GM21786 (cell line): ENCODE measurements around the gene ARNT2.
"Not testable (repeated sequence)": the region's sequence is repeated elsewhere in the genome, so short reads cannot be mapped to it uniquely, and the experiment has no call there.

ENCODE experiments used
- ATAC-seq: cut with Tn5 transposase; IDR thresholded peaks from one replicate; pipeline ENCODE4 v1.9.1; 2021; ENCODE audit not compliant: unreplicated experiment

Gene ARNT2

DNA sequence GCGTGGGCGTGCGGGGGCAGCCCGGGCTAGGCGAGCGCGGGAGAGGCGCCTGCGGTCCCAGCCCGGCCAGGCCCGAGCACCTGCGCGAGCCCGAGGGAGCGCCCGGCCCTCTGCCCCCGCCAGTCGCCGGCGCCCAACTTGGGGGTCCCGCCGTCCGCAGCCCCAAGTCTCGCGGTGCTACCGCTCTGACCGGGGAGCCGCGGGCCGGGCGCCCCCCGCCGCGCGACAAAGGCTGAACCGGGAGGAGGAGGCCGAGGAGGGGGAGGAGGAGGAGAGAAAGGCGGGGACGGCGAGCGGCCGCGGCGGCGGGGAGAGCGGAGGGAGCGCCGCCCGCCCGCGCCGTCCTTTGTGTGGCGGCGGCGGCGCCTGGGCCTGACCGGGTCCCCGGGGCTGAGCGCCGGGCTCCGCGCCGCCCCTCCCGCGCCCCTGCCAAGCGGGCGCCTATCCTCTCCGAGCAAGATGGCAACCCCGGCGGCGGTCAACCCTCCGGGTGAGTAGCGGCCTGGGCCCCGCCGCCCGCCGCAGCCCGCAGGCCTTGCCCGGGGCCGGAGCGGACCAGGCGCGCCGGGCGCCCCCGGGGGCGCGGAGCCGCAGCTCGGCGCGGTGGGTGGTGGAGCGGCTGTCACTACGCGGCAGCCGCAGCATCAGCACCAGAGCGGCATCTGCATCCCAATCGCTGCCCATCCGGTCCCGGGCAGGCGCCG is at the start of gene ARNT2:
TSS of gene ARNT2 (plus strand) at position 326 of the 704 bp plus-strand sequence. CDS start at position 460, 134 bp downstream.
- no peak for ATAC-seq

DNA sequence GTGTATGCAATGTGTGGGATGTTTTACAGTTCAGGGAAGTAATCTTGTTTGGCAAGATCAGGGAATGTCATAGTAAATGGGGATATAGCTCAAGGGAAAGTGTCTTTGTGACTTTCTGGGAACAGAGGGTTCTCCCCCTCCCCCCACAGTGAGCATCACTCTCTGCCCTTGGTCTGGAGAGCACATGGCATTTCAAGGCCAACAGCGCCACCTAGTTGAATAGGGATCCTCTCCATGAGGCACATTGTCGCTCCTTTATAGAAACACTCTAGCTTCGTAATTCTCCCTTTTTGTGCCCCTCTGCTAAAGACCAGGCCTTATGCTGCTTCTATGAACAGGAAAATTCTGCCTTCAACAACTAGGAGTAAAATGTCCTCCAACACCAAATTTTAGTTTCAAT is 37.1 kb upstream of the ARNT2 start:
- no peak for ATAC-seq

DNA sequence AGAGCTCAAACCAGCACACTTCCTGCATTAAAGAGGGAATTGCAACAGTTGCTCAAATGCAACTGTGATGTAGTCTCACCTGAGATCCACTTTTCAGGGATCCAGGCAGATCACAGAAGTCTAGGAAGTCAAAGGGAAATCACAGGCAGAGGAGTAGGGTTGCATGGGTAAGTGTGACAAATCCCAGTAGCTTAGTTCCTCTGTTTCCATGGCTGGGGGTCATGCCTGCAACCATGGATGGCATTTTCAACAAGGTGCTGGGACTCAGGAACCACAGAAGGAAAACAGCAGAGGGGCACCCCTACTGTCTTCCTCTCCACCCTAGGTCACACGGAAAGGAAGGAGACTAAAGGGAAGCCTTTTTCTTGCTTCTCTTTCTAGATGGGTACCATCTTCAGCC is 36.5 kb upstream of the ARNT2 start:
- ATAC-seq = no peak

DNA sequence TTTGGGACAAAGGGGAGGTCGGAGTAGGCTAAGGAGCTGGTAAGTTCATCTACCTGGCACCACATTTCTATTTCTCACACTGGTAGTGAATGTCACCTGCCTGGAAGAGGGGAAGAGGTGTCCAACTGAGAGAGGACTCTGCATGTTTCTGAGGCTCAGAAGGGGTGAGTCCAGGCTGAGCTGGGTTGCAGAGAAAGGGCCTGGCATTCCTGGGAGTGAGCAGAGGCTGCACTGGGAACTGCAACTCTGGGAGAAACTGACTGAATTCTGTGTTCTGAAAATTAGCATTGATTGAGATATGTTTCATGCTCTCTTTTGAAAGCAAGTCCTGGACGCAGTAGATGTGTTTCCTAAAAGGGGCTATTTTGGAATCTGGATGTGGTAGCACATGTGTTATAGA is 32.3 kb upstream of the ARNT2 start:
- ATAC-seq = no peak

DNA sequence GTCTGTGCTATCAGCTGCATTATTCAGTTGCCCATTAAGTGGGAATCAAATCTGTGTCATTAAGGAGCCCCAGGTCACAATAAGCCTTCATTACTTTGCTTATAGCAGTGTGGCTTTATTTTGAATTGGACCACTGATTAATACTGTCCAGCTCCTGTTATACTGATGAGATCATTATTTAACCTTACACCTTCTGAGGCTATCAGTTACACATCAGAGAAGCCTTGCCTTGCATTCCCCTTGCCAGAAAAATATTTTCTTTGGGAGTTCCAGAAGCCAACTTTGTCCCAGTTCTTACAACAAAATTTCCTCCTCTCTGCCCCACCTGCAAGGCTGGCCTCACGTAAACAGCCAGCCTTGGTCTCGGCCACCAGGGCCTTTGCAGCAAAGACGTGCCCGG is 29.7 kb upstream of the ARNT2 start:
- no peak for ATAC-seq

DNA sequence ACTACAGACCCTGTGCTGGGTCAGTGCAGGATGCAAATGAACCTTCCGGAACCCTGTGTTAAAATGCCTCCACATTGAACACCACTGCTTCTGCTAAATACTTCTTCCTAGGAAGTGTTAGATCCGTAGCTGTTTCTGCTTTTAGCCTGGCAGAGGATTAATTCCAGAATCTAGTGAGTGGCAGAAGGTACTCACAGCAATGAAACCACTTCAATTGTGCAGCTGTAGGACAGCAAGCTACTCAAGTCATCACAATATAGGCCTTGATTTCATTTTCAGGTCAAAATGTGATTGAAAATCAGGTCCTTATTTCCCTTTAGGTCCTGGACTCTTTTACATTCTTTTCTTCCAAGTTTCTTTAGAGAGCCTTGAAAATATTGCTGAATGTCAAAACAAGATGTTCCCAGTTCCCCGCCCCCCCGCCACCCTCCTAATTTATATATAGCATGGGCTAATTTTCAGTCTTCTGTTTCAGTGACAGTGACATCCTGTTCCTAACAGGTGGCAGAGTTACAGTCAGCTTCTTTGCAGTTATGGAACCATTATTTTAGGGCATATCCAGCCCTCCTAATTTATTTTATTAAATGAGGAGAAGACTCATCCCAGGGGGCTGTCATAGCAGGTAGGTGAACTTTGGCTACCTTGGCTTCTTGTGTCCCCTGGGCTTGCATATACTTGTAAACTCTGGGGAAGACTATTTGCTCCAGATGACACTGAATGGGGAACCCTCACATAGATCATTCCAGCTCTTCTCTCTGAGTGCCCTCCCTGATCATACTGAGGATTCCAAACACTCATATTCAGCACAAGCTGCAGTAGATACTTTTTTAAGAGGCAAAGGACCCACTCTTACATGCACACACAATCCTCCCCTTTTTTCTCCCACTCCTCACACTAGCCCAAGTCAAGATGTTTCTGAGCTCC is 28.0 kb upstream of the ARNT2 start:
- no peak for ATAC-seq

DNA sequence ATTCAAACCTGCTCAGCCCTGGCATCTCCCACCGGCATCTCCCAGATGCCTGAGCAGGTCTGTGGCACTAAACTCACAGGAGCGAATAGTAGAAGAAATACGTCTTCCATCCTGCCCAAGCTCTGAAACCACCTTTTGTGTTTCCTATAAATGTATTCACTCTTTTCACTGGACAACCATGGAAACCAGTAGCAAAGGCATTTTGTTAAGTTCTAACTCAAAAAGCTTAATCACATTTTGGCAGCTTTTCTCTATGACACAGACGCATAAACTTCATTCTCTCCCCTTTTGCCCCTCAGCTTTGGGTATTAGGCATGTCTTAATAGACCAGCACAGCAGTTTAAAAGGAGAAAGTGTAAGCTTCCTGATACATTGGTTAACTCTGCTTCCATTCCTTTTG is 24.5 kb upstream of the ARNT2 start:
- ATAC-seq = no peak

DNA sequence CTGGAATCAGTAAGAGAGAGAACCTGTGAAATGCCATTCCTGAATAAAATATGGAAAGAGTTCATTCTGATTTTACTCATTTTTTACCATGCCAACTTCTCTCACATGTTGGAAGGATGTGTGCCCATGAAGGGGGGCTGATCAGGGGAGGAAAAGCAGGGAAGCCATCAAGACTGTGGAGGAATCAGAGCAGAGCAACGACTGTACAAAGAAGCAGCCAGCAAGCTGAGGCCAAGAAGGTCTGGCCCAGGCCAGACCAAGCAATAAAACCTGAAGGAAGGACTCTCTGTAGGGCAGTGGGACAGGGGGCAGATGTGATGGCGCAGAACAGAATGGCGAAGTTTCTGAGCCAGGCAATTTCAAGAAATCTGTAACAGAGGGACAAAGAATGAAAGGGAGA is 24.0 kb upstream of the ARNT2 start:
- no peak for ATAC-seq

DNA sequence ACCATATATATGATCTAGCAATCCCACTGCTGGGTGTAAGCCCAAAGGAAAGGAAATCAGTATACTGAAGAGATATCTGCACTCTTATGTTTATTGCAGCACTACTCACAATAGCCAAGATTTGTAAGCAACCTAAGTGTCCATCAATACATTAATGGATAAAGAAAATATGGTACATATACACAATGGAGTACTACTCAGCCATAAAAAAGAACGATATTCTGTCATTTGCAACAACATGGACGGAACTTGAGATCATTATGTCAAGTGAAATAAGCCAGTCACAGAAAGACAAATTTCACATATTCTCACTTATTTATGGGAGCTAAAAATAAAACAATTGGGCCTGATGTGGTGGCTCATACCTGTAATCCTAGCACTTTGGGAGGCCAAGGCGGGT is 21.9 kb upstream of the ARNT2 start:
- ATAC-seq = no peak

DNA sequence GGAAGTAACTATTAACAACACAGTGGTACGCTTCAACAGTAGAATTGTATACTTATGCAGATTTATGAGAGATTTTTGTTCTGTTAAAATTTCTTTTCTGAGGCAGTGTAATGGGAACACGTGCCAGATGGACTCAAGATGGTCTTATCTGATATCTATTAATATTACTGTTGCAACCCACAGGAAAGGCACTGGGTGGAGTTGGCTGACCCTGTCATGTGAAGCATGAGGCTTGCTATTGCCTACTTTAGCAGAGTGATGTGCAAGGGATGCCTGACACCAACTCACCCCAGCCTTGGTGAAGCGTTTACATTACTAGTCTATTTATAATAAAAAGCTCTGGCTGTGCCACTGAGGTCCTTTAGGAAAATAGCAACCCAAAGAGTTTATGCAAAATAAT is 19.8 kb upstream of the ARNT2 start:
- no peak for ATAC-seq

DNA sequence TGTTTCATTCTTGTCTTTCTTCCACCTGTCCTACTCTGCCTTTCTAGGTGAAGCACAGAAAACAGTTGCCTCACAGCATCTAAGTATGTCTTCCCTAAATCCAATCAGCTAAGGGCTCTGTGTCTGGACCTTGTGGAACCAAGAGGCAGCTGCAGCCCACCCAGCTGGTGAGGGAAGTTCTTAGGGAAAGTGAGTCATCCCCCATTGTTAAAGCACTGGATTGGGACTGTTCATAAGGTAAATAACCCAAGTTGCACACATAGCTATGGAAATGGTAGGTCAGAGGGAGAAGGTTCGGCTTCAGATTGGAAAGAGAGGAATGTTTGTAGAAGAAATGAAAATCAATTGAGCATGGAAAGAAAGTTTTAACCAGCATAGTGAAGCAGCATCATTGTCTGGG is 18.0 kb upstream of the ARNT2 start:
- ATAC-seq = no peak

DNA sequence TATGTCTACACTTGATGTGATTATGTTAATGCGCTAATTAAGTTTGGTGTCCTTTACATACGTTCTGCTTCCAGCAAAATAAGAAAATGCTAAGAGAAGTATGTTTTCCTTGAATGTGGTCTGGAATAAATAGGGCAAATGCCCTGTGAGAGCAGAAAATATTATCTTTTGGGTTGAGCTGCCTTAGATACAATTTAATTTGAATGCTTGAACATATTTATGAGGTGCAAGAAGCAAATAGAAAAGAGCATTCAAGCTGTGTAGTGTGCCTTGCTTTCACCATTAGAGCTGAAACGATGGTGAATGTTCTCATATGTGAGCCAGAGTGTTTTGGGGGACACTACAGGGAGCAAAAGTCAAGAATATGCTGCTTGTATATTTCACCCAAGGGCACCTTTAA is 15.9 kb upstream of the ARNT2 start:
- ATAC-seq = no peak

DNA sequence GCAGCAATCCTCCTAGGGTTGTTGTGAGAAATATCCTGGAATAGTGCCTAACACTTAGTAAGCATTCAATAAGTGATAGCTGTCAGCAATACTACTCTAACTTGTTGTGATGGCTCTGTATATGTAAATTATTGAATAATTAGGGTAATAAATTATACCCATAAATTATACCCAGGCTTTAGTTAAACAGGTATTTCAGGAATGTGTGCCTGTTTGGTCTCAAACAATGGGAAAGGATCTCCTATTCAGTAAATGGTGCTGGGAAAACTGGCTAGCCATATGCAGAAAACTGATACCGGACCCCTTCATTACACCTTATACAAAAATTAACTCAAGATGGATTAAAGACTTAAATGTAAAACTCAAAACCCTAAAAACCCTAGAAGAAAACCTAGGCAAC is 14.8 kb upstream of the ARNT2 start:
- ATAC-seq = no peak

DNA sequence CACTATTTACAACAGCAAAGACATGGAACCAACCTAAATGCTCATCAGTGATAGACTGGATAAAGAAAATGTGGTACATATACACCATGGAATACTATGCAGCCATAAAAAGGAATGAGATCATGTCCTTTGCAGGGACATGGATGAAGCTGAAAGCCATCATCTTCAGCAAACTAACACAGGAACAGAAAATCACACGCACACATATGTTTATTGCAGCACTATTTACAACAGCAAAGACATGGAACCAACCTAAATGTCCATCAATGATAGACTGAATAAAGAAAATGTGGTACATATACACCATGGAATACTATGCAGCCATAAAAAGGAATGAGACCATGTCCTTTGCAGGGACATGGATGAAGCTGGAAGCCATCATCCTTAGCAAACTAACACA is 13.2 kb upstream of the ARNT2 start:
- not testable (repeated sequence) for ATAC-seq

DNA sequence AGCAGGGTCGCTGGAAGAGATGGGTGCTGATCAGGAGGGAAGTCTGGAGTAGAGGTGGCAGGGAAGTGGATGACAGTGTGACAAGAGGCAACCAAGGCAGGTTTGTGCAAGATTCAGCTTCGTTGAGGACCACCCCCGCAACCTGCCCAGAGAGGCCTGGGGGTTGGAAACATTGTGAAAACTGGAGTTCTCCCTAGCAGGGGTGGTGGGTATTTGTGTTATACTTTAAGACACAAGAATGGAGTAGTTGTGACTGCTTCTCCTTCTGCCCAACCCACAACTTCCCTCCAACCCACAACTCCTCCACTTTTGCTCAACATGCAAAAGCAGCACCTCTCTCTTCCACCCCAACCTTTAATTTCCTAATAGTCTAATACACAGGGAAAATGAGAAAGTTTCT is 8.6 kb upstream of the ARNT2 start:
- ATAC-seq = no peak

DNA sequence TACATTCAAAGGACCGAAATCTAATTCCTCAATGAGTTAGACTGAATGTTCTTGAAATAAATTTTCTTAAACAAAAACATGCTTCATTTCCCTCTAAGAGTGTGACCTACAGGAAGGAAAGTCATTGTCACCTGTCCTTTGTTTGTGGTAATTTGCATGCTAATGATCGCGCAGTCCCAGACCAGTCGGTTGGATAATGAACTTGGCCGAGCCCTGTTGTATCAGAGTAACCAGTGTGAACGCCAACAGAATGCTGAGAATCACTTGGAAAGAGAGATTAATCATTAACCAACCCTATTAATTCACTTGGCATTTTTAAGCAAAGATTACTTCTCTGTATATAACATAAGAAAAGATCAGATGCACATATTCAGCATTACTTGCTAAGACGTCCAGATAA is 8.1 kb upstream of the ARNT2 start:
- ATAC-seq = no peak

DNA sequence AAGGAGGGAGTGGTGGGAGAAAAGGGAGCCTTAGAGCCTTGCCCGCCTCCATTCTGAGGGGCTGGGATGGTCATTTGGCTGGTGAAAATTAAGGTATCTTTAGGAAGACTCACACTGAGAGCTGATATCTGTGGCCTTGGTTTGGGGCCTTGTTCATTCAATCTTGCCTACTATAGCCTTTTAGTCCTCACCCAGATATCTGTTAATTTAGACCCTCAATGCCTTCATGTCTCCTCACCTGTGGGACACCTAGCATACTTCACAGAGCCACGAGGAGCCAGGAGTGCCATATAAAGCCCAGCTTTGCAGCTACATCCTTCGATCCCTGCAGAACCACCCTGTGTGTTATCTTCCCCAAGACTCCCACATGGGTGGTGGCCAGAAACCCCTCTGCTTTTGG is 4.7 kb upstream of the ARNT2 start:
- ATAC-seq = no peak

DNA sequence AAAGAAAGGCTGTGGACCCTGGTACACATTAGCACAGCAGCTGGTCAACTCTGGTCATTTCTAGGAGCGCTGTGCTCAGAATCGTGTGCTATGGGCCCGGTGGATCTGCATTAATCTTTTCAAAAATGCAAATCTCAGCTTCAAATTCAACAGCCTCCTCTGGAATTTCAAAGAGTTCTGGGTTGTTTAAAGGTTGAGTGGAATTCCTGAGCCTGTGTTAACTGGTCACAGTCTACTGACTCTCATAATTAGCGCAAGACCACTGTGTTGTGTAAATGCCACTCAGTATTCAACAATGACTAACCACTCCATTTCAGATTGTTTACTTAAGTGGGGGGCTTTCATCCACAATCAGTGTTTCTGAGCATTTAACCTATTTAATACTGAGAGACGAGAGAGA is 2.7 kb upstream of the ARNT2 start:
- no peak for ATAC-seq

DNA sequence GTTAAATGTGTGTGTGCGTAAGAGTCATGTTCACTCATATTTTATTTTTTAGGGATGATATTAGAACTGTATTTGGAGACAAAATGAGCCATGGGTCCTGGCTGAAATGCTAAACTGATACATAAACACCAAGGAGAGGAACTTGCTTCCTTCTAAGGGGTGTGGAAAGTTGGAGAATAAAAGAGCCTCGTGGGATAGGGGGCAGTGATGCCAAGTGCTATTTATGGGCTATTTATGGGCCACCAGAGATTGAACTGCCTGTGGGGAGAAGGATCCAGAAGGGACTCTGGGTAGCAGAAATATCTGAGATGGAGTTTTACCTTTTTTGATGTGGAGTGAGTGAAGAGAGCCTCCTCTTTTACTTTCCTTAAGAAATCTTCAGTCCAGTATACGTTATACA is 1.8 kb upstream of the ARNT2 start:
- no peak for ATAC-seq

DNA sequence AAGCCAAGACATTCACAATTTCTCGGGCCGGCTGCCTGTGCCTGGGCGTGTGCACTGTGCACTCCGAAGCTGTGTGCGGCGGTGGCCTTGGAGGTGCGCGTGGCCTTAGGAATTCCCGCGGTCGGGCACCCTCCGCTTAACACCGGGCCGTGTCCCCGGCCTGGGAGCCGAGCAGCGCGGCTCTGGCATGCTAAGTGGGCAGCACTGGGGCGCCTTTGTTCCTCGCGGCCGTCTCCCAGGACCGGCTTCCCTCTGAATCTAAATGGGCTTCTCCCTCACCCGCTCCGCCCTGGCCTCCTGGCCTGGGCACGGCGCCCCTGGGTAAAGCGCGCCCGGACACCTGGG is 498 bp upstream of the ARNT2 start:
- no peak for ATAC-seq

DNA sequence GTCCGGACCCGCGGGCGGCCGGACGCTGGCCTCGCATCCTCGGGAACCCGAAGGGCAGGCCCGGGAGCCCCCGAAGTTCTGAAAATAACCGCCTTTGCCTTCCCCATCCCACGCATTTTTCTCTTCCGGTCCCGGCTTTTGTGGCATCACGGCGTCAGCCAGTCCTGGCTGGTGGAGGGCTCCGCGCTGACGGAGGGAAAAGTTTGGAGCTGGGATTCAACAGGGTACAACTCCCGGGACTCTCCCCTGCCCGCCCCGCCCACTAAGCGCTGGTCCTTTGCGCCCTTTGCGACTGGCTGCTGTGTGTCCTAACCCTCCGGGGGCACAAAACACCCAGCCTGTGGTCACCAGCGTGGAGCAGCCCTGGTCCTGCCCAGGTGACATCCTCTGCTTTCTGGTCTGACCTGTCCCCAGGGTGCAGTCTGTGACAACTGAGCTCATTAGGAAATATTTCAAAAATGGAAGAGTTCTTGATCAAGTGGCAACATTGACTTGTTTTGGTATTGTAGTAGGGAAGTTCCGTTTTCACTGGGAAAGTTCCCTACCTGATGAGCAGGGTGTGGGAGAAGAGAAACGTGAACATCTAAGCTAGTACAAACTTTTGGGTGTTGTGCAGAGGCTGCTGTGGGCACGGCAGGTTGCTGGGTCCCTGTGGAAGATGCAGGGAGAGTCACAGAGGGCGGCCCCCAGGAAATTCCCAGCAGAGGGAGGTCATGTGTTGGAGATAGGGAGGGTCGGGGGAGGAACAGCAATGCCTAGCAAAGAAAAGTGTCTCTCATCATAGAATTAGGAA is 775 bp downstream of the ARNT2 start:
- ATAC-seq = no peak

DNA sequence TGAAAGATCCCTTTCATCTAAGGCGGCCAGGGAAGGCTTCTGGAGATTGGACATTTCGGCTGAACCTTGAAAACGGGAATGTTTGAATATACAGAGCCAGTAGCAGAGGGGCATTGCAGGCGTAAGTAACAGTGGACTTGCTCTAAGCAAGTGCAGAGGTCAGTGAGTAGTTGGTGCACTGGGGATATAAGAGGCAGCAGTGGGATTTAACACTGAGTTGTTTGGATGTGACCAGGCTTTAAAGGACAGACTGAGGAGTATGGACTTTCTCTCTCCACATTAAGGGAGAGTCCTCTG is 1.3 kb downstream of the ARNT2 start:
- no peak for ATAC-seq
